GM21723 (cell line): ENCODE measurements around the gene MEIOC.
"Not testable (repeated sequence)": the region's sequence is repeated elsewhere in the genome, so short reads cannot be mapped to it uniquely, and the experiment has no call there.

ENCODE experiments used
- ATAC-seq: cut with Tn5 transposase; IDR thresholded peaks from one replicate; pipeline ENCODE4 v1.9.1; 2021; ENCODE audit warnings: mild to moderate bottlenecking, moderate library complexity; ENCODE audit not compliant: unreplicated experiment

MEIOC gene

GRCh38 chr17:44646280-44646679 is 10.0 kb upstream of the MEIOC start:
- no peak for ATAC-seq

- no peak for ATAC-seq
These were observed 8.5 kb upstream of the MEIOC start for GRCh38 chr17:44647736-44648135.

GRCh38 chr17:44648963-44649362 is 7.3 kb upstream of the MEIOC start:
- ATAC-seq, result no peak

- ATAC-seq, result no peak
These were observed 5.0 kb upstream of the MEIOC start for GRCh38 chr17:44651228-44651627.

GRCh38 chr17:44652727-44653126 is 3.5 kb upstream of the MEIOC start:
- ATAC-seq, result no peak

GRCh38 chr17:44653384-44653783 is 2.9 kb upstream of the MEIOC start:
- ATAC-seq, result no peak

GRCh38 chr17:44653954-44654353 is 2.3 kb upstream of the MEIOC start:
- ATAC-seq, result no peak

- no peak for ATAC-seq
These were observed 5.6 kb downstream of the MEIOC start for GRCh38 chr17:44661835-44662234.

GRCh38 chr17:44663095-44663494 is 6.8 kb downstream of the MEIOC start:
- ATAC-seq, result no peak

GRCh38 chr17:44664867-44665266 is 8.6 kb downstream of the MEIOC start:
- ATAC-seq, result no peak

- ATAC-seq, result no peak
These were observed 9.7 kb downstream of the MEIOC start for GRCh38 chr17:44666006-44666405.

GRCh38 chr17:44672479-44673093 is 16.3 kb downstream of the MEIOC start:
- no peak for ATAC-seq

- ATAC-seq, result no peak
These were observed 17.6 kb downstream of the MEIOC start for GRCh38 chr17:44673893-44674292.

- ATAC-seq, result no peak
These were observed 20.9 kb downstream of the MEIOC start for GRCh38 chr17:44677136-44677535.

- ATAC-seq, result not testable (repeated sequence)
These were observed 27.0 kb downstream of the MEIOC start for GRCh38 chr17:44683303-44683702.

- ATAC-seq, result no peak
These were observed 31.5 kb downstream of the MEIOC start for GRCh38 chr17:44687756-44688155.

- no peak for ATAC-seq
These were observed 31.9 kb downstream of the MEIOC start for GRCh38 chr17:44688200-44688599.

- ATAC-seq, result no peak
These were observed 32.6 kb downstream of the MEIOC start for GRCh38 chr17:44688675-44689476.

GRCh38 chr17:44689477-44690217 is 33.4 kb downstream of the MEIOC start, which contains the start of gene CCDC43:
Gene CCDC43 (minus strand): TSS chr17:44689776. CDS start chr17:44689753, 23 bp downstream.
- peak; percentile 78 for ATAC-seq

GRCh38 chr17:44690746-44691306 is 34.6 kb downstream of the MEIOC start:
- not testable (repeated sequence) for ATAC-seq

GRCh38 chr17:44693609-44694008 is 37.3 kb downstream of the MEIOC start:
- no peak for ATAC-seq
